Thyroid gland (tissue), 4 donors: Measurements from ENCODE around the gene SCRN2.

ENCODE experiments used
- POLR2A ChIP-seq, 2 donors: fragments of 450-650 bp; IDR thresholded peaks; one replicate each; pipeline ENCODE4 v1.6.1; 2017; ENCODE audit warnings: antibody characterized with exemption in 2 of 2, mild to moderate bottlenecking in 2 of 2, moderate library complexity in 1 of 2
- TF ChIP-seq, protein P1 (sequence below), 6 experiments: fragments of 200-600 bp in 3 of 6; fragments of 450-650 bp in 3 of 6; sonication (generic) in 3 of 6; IDR thresholded peaks; one replicate each; pipeline ENCODE4 v1.5.1; 2016 to 2019; ENCODE audit warnings: antibody characterized with exemption in 6 of 6, mild to moderate bottlenecking in 2 of 6, inconsistent platforms in 1 of 6, moderate library complexity in 1 of 6

DNA sequence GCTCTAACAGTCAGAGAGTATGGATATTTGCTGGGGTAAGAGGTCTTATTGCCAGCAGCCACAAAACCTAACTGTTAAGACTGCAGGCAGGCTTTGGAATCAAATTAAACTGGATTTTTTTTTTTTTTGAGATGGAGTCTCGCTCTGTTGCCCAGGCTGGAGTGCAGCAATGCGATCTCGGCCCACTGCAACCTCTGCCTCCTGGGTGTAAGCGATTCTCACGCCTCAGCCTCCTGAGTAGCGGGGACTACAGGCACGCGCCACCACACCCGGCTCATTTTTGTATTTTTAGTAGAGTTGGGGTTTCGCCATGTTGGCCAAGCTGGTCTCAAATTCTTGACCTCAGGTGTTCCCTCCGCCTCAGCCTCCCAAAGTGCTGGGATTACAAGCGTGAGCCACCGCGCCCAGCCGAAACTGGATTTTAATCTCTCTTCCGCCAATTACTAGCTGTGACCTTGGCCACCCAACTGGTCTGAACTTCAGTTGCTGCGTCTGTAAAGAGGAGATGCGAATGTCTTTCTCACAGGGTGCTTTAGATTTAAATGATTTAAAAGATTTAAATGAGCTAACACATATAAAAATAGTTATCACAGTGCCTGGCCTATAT lies 10.6 kb downstream of the SCRN2 start:
- TF ChIP-seq, protein P1, sequence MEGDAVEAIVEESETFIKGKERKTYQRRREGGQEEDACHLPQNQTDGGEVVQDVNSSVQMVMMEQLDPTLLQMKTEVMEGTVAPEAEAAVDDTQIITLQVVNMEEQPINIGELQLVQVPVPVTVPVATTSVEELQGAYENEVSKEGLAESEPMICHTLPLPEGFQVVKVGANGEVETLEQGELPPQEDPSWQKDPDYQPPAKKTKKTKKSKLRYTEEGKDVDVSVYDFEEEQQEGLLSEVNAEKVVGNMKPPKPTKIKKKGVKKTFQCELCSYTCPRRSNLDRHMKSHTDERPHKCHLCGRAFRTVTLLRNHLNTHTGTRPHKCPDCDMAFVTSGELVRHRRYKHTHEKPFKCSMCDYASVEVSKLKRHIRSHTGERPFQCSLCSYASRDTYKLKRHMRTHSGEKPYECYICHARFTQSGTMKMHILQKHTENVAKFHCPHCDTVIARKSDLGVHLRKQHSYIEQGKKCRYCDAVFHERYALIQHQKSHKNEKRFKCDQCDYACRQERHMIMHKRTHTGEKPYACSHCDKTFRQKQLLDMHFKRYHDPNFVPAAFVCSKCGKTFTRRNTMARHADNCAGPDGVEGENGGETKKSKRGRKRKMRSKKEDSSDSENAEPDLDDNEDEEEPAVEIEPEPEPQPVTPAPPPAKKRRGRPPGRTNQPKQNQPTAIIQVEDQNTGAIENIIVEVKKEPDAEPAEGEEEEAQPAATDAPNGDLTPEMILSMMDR (IDR thresholded peaks at IDR 0.05): no peak
- TF ChIP-seq POLR2A (IDR thresholded peaks at IDR 0.05): no peak
